Measurements from ENCODE around the gene MORN1. TPM values are rescaled to one million over a fixed set of nuclear protein-coding genes. Genes with fewer than 3 reads are reported as not detected.

Gene MORN1
- total and polyA plus RNA-seq, 9 of the 15 experiments (the other 6 are each of a cell fraction or from before 2014, with no cell fraction given), result 0.24 to 9.3 (median 4.2) TPM

GRCh38 chr1:2400576-2400909 lies 9.2 kb upstream of the MORN1 start (continued):
- no peak for TF ChIP-seq EWSR1 (IDR thresholded peaks at IDR 0.05; ENCODE audit: borderline replicate concordance, low read depth, partially characterized antibody)

GRCh38 chr1:2399890-2400575 lies 8.7 kb upstream of the MORN1 start:
- Histone ChIP-seq H3K9ac (ENCODE audit: insufficient read depth in 1 of 2, low read depth in 2 of 2, low read length in 2 of 2) (no peak overlapping the region), H3K27me3 (ENCODE audit: control insufficient read depth in 2 of 2, insufficient read depth in 2 of 2, low read length in 2 of 2) (no peaks in the 10 kb centered on the region), H3K9me1 (ENCODE audit: control insufficient read depth, insufficient read depth, low read length) (no peaks in the 10 kb centered on the region), H4K20me1 (replicated peaks; ENCODE audit: control insufficient read depth, insufficient read depth, low read length) (peaks cover 12% of the 10 kb centered on the region; the same call in 1 of the 2 replicates), H3K9me3 (replicated peaks; ENCODE audit: control insufficient read depth, insufficient read depth, low read depth, low read length) (no peaks in the 10 kb centered on the region), H3K4me3 (no peak overlapping the region), H3K36me3 (ENCODE audit: control insufficient read depth, insufficient read depth, low read length) (peaks cover 94% of the 10 kb centered on the region), H3K4me1 (replicated peaks in 1 of 2; ENCODE audit: control insufficient read depth in 2 of 2, insufficient read depth in 2 of 2, low read length in 2 of 2) (peaks cover 2 to 33% of the 10 kb centered on the region in 2 experiments; a peak in 3 of 5 replicates), H2AFZ (ENCODE audit: low read depth, low read length) (no peak overlapping the region), H3K4me2 (ENCODE audit: insufficient read depth, low read length) (no peak overlapping the region), H3K27ac (ENCODE audit: extremely low read depth, low read depth, low read length) (no peak overlapping the region), H3K79me2 (ENCODE audit: control insufficient read depth, insufficient read depth, low read length) (peaks cover 10% of the 10 kb centered on the region)
- DNase-seq (ENCODE audit: extremely low read depth in 1 of 4, low spot score in 3 of 4) (no peak), FAIRE-seq (no peak), ATAC-seq (no peak)
- 0 out of 2 replicates have a peak, but pooled peaks have one; percentile 18 for TF ChIP-seq KAT7 (CRISPR knock-in tag; IDR thresholded peaks at IDR 0.05; ENCODE audit: borderline replicate concordance)
- TF ChIP-seq POLR2G (IDR thresholded peaks at IDR 0.05; ENCODE audit: low read depth, low read length), result 0 out of 2 replicates have a peak, but pooled peaks have one; percentile 36
- TF ChIP-seq BCL6 (CRISPR knock-in tag; IDR thresholded peaks at IDR 0.05), result no peak
- 0 out of 2 replicates have a peak, but pooled peaks have one; percentile 33 for TF ChIP-seq POLR2A (conservative IDR thresholded peaks at IDR 0.05)
- peak; percentile 64 for TF ChIP-seq BCOR (IDR thresholded peaks at IDR 0.05)
- no peak for TF ChIP-seq RERE (CRISPR knock-in tag; IDR thresholded peaks at IDR 0.05; ENCODE audit: borderline replicate concordance)
- no peak for TF ChIP-seq ZNF644 (tag; IDR thresholded peaks at IDR 0.05; ENCODE audit: low read depth)
- no peak for TF ChIP-seq GTF2A2 (tag; IDR thresholded peaks at IDR 0.05)
- 94% methylated on average over 22 of the region's 22 CpGs for WGBS (ENCODE audit: insufficient coverage, low coverage, missing lambda C conversion rate)
- no TSS peak for BruUV-seq (replicated peaks)
- intact Hi-C loops (cut with micrococcal nuclease), result no loop called here
- CTCF ChIA-PET (ENCODE audit: low intra/inter-chr PET ratio), result no interaction called here
- in situ Hi-C loops (cut with MboI), result no loop called here
- POLR2A ChIA-PET, result interaction anchor here (0.5 to 3.9 kb wide), 6 partner anchors 7 to 226 kb away, joined by 3 to 24 read pairs (median 3); partner anchors contain the start of genes MORN1 and RER1

Data from K562 (cell line).